ENCODE measurements around the gene CELF1. TPM values are rescaled to one million over a fixed set of nuclear protein-coding genes. Genes with fewer than 3 reads are reported as not detected.

Gene CELF1
- total RNA-seq, 4 donors from 2014 or later, result 93.8 to 153 (median 121) TPM

- no peak for TF ChIP-seq CTCF (IDR thresholded peaks at IDR 0.05; ENCODE audit: low read depth)
Measured at GRCh38 chr11:47545298-47545697, 7.6 kb downstream of the CELF1 start.

- no peak for TF ChIP-seq CTCF (IDR thresholded peaks at IDR 0.05; ENCODE audit: low read depth)
Measured at GRCh38 chr11:47541070-47541469, 11.9 kb downstream of the CELF1 start.

GRCh38 chr11:47539681-47540039 is 13.3 kb downstream of the CELF1 start:
- TF ChIP-seq CTCF (IDR thresholded peaks at IDR 0.05; ENCODE audit: low read depth), result no peak

- no peak for TF ChIP-seq CTCF (IDR thresholded peaks at IDR 0.05; ENCODE audit: low read depth)
Measured at GRCh38 chr11:47538741-47539565, 14.0 kb downstream of the CELF1 start.

GRCh38 chr11:47536915-47537314 is 16.0 kb downstream of the CELF1 start:
- TF ChIP-seq CTCF (IDR thresholded peaks at IDR 0.05; ENCODE audit: low read depth), result no peak

GRCh38 chr11:47534704-47535251 is 18.2 kb downstream of the CELF1 start:
- no peak for TF ChIP-seq CTCF (IDR thresholded peaks at IDR 0.05; ENCODE audit: low read depth)

GRCh38 chr11:47533690-47534151 is 19.2 kb downstream of the CELF1 start:
- TF ChIP-seq CTCF (IDR thresholded peaks at IDR 0.05; ENCODE audit: low read depth), result no peak
